ENCODE measurements around the gene TRIO.
"Not testable (repeated sequence)": the region's sequence is repeated elsewhere in the genome, so short reads cannot be mapped to it uniquely, and the experiment has no call there.

Gene TRIO

DNA sequence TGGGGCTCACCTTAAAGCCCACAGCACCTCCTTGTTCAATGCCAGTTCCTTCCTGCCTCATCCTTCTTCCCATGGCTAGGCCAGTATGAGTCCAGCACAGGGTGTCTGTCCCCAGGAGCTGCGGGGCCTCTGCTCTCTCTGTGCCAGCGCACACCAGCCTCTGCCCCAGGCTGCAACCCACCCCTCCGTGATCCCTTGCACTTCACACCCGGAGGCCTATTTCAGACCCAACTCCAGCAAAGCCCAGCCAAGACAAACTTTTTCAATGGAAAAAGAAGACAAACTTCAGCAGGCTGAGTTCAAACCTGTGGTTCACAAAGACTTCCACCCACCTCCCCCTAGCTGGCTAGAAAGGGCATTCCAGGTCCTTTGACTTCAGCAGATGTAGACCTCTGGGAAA, 382.3 kb downstream of the TRIO start:
- Histone ChIP-seq H3K9me3 (ENCODE audit: control insufficient read depth, insufficient read depth, low read length) (no peaks in the 10 kb centered on the region), H3K36me3 (ENCODE audit: insufficient read depth, low read length) (no peaks in the 10 kb centered on the region), H3K9ac (ENCODE audit: low read depth, low read length) (no peak overlapping the region), H3K4me1 (ENCODE audit: insufficient read depth, low read length) (no peaks in the 10 kb centered on the region)

DNA sequence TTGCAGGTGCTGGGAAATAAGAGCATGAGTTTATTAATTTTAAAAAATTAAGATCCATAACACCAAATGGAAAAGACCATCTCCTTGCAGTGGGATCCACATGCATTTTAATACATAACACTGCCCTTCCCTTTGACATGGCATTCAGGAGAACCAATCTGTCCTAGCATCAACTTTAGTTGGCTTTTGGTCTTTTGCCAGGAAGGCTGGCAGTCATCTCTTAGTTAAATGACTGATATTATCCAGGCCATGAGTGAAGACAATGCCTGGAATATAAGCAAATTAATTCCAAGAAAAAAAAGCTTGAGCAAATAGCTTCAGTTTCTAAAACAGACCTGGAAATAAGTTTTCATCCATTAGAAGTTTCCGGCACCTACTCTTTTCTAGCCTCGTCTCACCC, 383.4 kb downstream of the TRIO start:
- no peaks in the 10 kb centered on the region for H3K36me3 ChIP-seq (ENCODE audit: insufficient read depth, low read length)
- H3K4me1 ChIP-seq (ENCODE audit: insufficient read depth, low read length), result no peaks in the 10 kb centered on the region
- H3K9me3 ChIP-seq (ENCODE audit: control insufficient read depth, insufficient read depth, low read length), result no peaks in the 10 kb centered on the region
- H3K9ac ChIP-seq (ENCODE audit: low read depth, low read length), result no peak overlapping the region

DNA sequence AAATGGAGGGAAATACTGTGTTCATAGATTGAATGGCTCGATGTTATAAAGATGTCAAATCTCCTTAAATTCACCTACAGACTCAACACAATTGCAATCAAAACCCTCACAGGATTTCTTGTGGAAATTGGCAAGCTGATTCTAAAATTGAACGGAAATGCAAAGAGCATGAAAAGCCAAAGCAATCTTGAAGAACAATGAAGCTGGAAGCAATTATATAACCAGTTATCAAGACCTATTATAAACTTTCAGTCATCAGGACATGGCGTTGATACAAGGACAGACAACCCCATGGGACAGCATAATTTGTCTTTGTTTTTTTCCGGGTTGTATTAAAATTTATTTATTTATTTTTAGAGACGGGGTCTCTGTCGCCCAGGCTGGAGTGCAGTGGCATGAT, 385.0 kb downstream of the TRIO start:
- H3K4me1 ChIP-seq (ENCODE audit: insufficient read depth, low read length), result no peaks in the 10 kb centered on the region
- no peaks in the 10 kb centered on the region for H3K9me3 ChIP-seq (ENCODE audit: control insufficient read depth, insufficient read depth, low read length)
- no peak overlapping the region for H3K9ac ChIP-seq (ENCODE audit: low read depth, low read length)
- H3K36me3 ChIP-seq (ENCODE audit: insufficient read depth, low read length), result no peaks in the 10 kb centered on the region

DNA sequence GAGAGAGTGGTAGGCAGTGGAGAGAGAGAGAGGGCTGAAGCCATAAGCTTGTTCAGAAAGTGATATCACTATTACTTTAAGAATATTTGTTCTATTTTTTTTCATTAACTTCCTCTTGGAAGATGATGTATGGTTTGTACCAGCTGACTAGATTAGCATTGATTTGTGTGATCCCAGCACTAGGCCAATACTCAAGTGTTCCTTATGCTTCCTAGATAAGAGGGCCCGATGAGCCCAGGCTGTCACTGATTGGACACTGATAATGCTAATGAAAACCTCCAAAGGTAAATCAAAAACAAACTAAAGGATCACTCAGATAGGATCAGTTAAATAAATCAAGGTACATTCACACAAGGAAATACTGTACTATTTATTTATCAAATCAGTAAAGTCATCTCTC, 385.8 kb downstream of the TRIO start:
- H3K9me3 ChIP-seq (ENCODE audit: control insufficient read depth, insufficient read depth, low read length), result no peaks in the 10 kb centered on the region
- H3K9ac ChIP-seq (ENCODE audit: low read depth, low read length), result no peak overlapping the region
- no peaks in the 10 kb centered on the region for H3K36me3 ChIP-seq (ENCODE audit: insufficient read depth, low read length)
- no peaks in the 10 kb centered on the region for H3K4me1 ChIP-seq (ENCODE audit: insufficient read depth, low read length)

DNA sequence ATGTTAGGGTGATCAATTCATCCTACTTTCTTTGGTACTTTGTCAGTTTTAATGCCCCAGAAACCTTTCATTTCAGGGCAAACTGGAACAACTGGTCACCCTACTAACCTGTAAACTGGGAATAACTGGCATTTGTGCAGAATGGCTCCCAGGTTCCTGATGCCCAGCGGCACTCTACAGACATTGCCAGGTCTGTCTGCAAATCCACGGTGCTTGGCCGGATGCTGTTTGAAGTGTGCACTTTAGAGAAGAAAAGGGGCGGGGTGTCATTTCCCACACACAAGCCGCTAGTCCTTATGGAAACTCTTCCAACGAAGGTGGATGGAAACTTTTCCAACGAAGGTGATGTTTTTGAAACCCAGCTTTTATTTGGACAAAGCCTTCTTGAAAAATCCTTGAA, 388.5 kb downstream of the TRIO start:
- Histone ChIP-seq H3K4me1 (ENCODE audit: insufficient read depth, low read length) (no peaks in the 10 kb centered on the region), H3K9ac (ENCODE audit: low read depth, low read length) (no peak overlapping the region), H3K36me3 (ENCODE audit: insufficient read depth, low read length) (no peaks in the 10 kb centered on the region), H3K9me3 (ENCODE audit: control insufficient read depth, insufficient read depth, low read length) (no peaks in the 10 kb centered on the region)

DNA sequence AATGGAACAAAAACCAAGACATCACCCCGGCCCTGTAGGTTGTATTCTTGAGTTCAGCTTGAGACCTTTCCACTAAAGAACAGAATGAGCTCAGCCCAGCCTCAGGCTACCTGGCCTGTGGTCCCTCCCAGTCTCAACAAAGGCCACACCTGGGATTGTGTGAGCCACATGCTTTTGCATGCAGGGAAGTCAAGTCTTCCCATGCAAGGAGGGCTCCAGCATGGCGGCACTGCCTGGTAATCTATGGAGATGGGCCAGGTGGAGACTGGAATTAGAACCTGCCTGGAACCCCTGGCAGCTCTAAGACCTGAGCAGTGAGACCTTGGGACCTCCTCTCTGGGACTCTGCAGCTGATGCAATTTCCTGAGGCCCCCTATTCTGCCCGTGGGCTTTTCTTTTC, 389.0 kb downstream of the TRIO start:
- no peaks in the 10 kb centered on the region for H3K9me3 ChIP-seq (ENCODE audit: control insufficient read depth, insufficient read depth, low read length)
- H3K36me3 ChIP-seq (ENCODE audit: insufficient read depth, low read length), result no peaks in the 10 kb centered on the region
- H3K9ac ChIP-seq (ENCODE audit: low read depth, low read length), result no peak overlapping the region
- H3K4me1 ChIP-seq (ENCODE audit: insufficient read depth, low read length), result no peaks in the 10 kb centered on the region

DNA sequence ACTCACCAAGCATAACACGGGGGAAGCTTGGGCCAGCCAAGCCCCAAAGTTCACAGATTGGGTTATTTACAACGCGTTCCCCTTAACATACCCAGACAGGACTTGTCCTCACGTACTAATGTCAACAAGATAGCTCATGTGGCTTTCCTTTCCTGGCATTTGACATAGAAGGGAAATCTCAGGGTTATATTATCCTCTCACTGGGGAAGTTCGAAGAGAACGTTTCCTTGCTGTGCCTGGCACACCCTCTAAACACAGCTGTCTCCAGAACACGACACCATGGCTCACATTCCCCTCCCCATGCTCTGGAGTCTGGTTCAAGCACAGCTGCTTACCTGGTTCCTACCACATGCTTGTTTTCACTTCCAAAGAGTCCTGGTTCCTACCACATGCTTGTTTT, 391.6 kb downstream of the TRIO start:
- H3K36me3 ChIP-seq (ENCODE audit: insufficient read depth, low read length), result no peaks in the 10 kb centered on the region
- H3K9ac ChIP-seq (ENCODE audit: low read depth, low read length), result no peak overlapping the region

DNA sequence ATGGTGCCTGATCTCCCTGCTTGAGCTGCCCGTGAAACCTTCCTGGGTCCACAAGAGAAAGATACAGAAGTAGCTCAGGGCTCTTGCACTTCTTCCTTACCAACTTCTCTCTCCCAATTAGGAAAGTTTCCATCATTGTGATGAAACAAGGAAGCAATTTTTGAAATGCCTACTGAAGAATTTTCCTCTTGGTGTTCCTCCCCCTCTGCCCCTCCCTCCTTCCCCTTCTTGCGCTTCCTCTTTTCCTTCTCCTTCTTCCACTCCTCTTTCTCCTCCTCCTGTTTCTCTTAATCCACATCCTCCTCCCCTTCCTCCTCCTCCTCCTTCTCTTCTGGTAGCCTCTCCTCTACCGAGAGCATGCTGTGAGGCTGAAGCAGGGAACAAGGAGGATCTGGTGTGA, 402.2 kb downstream of the TRIO start:
- Histone ChIP-seq H3K36me3 (ENCODE audit: insufficient read depth, low read length) (no peaks in the 10 kb centered on the region), H3K4me1 (ENCODE audit: insufficient read depth, low read length) (no peaks in the 10 kb centered on the region), H3K9ac (ENCODE audit: low read depth, low read length) (no peak overlapping the region), H3K9me3 (ENCODE audit: control insufficient read depth, insufficient read depth, low read length) (no peaks in the 10 kb centered on the region)

More for the DNA sequence above, 391.6 kb downstream of the TRIO start:
- Histone ChIP-seq H3K9me3 (ENCODE audit: control insufficient read depth, insufficient read depth, low read length) (peaks cover 2% of the 10 kb centered on the region; the same call in 1 of the 2 replicates), H3K4me1 (ENCODE audit: insufficient read depth, low read length) (no peaks in the 10 kb centered on the region)

DNA sequence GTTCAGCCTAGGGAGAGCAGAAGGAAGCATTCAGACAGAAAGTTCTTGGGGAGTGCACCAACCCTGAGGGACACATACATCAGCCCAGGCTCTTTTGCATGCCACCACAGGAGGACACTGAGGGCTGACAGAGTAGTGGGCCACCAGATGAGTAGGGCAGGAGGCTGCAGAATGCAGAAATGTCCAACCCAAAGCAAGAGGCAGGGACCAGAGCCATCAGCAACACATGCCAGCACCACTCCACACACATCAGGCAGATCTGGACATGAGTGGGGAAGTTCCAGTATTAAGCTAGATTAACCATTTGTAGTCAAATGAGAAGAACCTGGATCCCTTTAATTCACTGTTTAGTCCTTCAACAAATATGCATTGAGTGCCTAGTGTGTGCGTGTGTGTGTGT, 402.7 kb downstream of the TRIO start:
- H3K9me3 ChIP-seq (ENCODE audit: control insufficient read depth, insufficient read depth, low read length), result no peaks in the 10 kb centered on the region
- H3K9ac ChIP-seq (ENCODE audit: low read depth, low read length), result no peak overlapping the region
- H3K36me3 ChIP-seq (ENCODE audit: insufficient read depth, low read length), result no peaks in the 10 kb centered on the region
- H3K4me1 ChIP-seq (ENCODE audit: insufficient read depth, low read length), result no peaks in the 10 kb centered on the region

DNA sequence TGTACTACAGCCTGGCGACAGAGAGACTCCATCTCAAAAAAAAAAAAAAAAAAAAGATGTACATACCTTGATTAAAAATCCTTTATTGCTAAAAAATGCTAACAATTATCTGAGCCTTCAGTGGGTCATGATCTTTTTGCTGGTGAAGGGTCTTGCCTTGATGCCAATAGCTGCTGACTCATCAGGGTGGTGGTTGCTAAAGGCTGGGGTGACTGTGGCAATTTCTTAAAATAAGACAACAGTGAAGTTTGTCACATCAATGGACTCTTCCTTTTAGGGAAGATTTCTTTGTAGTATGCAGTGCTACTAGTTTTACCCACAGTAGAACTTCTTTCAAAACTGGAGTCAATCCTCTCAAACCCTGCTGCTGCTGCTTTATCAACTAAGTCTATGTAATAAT, 404.5 kb downstream of the TRIO start:
- Histone ChIP-seq H3K36me3 (ENCODE audit: insufficient read depth, low read length) (no peaks in the 10 kb centered on the region), H3K9me3 (ENCODE audit: control insufficient read depth, insufficient read depth, low read length) (no peaks in the 10 kb centered on the region), H3K9ac (ENCODE audit: low read depth, low read length) (no peak overlapping the region), H3K4me1 (ENCODE audit: insufficient read depth, low read length) (no peaks in the 10 kb centered on the region)

DNA sequence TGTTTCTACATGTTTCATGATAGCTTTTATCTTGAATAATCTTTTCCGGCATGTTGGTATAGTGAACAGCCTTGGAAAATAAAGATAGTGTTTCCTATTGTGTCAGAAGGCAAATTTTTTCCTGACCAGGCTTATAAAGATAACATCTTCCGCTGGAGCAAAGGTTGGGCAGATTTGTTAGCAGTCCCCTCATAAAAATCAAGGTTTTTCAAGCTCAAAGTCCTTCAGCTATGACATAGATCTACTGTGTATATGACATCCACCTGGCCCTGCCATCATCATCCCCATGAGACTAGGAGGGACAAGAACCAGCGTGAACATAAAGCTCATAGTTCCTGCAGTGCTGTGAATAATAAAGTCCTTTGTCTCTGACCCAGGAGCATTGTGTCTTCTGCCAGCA, 408.1 kb downstream of the TRIO start:
- H3K4me1 ChIP-seq (ENCODE audit: insufficient read depth, low read length), result no peaks in the 10 kb centered on the region
- H3K9ac ChIP-seq (ENCODE audit: low read depth, low read length), result no peak overlapping the region
- H3K36me3 ChIP-seq (ENCODE audit: insufficient read depth, low read length), result no peaks in the 10 kb centered on the region
- no peaks in the 10 kb centered on the region for H3K9me3 ChIP-seq (ENCODE audit: control insufficient read depth, insufficient read depth, low read length)

DNA sequence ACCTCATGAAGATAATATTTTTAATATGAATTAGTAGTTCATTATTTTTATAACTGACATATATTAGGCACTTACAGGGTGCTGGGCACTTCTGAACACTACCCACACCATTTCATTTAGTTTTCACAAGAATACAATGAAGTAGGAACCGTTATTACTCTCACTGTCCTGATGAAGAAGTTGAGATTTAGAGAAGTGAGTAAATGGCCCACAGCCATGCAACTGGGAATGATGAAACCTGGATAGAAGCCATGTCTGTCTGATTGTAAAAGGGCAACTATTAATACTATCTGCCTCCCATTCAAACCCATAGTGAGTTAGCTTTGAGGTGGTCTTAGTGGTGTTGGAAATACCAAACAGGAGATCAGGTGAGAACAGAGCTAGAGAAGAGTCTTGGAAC, 408.9 kb downstream of the TRIO start:
- Histone ChIP-seq H3K9me3 (ENCODE audit: control insufficient read depth, insufficient read depth, low read length) (no peaks in the 10 kb centered on the region), H3K9ac (ENCODE audit: low read depth, low read length) (no peak overlapping the region), H3K36me3 (ENCODE audit: insufficient read depth, low read length) (no peaks in the 10 kb centered on the region), H3K4me1 (ENCODE audit: insufficient read depth, low read length) (no peaks in the 10 kb centered on the region)

DNA sequence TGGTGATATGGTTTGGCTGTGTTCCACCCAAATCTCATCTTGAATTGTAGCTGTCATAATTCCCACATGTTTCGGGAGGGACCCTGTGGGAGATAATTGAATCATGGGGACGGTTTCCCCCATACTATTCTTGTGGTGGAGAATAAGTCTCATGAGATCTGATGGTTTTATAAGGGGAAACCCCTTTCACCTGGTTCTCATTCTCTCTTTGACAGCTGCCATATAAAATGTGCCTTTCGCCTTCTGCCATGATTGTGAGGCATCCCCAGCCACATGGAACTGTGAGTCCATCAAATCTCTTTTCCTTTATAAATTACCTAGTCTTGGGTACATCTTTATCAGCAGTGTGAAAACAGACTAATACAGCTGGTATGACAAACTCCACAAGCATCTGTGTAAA, 411.1 kb downstream of the TRIO start:
- H3K9ac ChIP-seq (ENCODE audit: low read depth, low read length); H3K4me1 ChIP-seq (ENCODE audit: insufficient read depth, low read length); H3K36me3 ChIP-seq (ENCODE audit: insufficient read depth, low read length); H3K9me3 ChIP-seq (ENCODE audit: control insufficient read depth, insufficient read depth, low read length): not testable (repeated sequence)

DNA sequence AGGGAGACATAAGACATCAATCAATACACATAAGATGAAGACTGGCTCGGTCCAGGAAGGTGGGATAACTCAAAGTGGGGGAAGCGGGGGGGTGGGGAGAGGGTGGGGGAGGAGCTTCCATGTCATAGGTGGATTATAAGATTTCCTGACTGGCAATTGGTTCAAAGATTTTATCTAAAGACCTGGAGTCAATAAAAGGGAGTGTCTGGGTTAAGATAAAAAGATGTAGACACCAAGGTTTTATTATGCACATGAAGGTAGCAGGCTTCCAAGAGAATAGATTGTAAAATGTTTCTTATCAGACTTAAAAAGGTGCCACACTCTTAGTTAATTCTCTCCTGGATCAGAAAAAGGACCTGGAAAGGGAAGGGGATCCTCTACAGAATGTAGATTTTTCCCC, 412.9 kb downstream of the TRIO start:
- Histone ChIP-seq H3K4me1 (ENCODE audit: insufficient read depth, low read length) (no peaks in the 10 kb centered on the region), H3K9ac (ENCODE audit: low read depth, low read length) (no peak overlapping the region), H3K36me3 (ENCODE audit: insufficient read depth, low read length) (no peaks in the 10 kb centered on the region), H3K9me3 (ENCODE audit: control insufficient read depth, insufficient read depth, low read length) (no peaks in the 10 kb centered on the region)

DNA sequence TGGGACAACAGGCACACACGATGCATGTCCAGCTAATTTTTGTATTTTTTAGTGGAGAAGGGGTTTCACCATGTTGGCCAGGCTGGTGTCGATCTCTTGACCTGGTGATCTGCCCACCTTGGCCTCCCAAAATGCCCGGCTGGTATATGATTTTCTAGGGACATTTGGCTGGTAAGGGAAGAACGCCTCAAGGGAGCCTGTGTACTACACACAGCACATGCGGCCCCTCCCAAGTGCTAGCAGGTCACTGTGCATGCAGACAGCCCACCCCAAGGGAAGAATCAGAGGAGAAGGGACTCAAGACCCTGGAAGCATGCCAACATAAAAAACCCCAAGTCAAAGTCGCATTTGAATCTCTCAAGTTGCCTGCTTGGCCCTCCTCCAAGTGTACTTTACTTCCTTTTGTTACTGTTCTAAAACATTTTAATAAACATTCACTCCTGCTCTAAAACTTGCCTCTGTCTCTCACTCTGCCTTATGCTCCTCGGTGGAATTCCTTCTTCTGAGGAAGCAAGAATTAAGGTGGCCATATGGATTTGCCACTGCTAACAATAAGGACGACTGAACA, 414.1 kb downstream of the TRIO start:
- no peaks in the 10 kb centered on the region for H3K4me1 ChIP-seq (ENCODE audit: insufficient read depth, low read length)
- no peaks in the 10 kb centered on the region for H3K36me3 ChIP-seq (ENCODE audit: insufficient read depth, low read length)
- H3K9ac ChIP-seq (ENCODE audit: low read depth, low read length), result no peak overlapping the region
- H3K9me3 ChIP-seq (ENCODE audit: control insufficient read depth, insufficient read depth, low read length), result no peaks in the 10 kb centered on the region

DNA sequence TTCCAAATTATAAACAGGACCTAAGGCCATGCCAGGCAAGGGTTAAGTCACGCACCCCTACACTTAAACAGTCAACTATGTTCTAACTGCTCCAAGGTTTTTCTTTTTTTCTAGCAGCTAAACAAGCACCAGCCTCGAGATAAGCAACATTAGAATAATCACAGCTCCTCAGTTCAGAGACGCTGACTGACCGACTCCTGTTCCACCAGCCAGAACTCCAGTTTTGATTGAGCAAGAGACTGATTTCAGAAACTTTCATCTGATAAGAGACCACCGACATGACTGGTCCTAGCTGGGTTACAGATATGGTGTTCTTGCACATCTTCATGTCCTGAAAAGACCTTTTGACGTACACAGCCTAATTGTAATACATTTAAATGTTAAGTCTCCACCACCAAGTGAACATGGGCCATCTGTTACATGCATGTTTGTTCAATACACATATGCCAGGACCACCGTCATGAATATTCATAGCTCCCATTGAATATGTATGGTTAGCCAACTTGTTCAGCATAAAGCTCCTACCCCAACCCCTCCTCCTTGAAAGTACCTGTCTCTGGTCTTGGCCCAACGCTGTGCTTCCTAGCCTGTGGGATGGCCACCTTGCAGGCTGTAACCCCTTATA, 414.8 kb downstream of the TRIO start:
- Histone ChIP-seq H3K4me1 (ENCODE audit: insufficient read depth, low read length) (no peaks in the 10 kb centered on the region), H3K9ac (ENCODE audit: low read depth, low read length) (no peak overlapping the region), H3K9me3 (ENCODE audit: control insufficient read depth, insufficient read depth, low read length) (no peaks in the 10 kb centered on the region), H3K36me3 (ENCODE audit: insufficient read depth, low read length) (no peaks in the 10 kb centered on the region)
